K562 (cell line): Measurements from ENCODE around the gene DIP2A. TPM values are rescaled to one million over a fixed set of nuclear protein-coding genes. Genes with fewer than 3 reads are reported as not detected.

Experiments used
- ATAC-seq: fragments of 200-7000 bp; cut with Tn5 transposase; 3 replicates; pipeline ENCODE4 v1.9.1; 2020; ENCODE audit warnings: moderate library complexity
- BruUV-seq: library from RNA; stranded (reverse); fragments of 400-500 nt; replicated peaks from 2 replicates; lab custom pipeline; 2021; lab: Mats Ljungman, UMichigan
- CTCF ChIA-PET: fragments of 300-600 bp; formaldehyde crosslinking; extraction: SDS; loops from one replicate; lab custom pipeline; 2021; ENCODE audit warnings: low intra/inter-chr PET ratio; lab: Yijun Ruan, JAX
- POLR2A ChIA-PET: fragments of 300-600, 350-650 bp; sonication (Branson Sonifier 250); formaldehyde crosslinking; extraction: SDS; loops from one replicate; lab custom pipeline; 2021; ENCODE audit warnings: antibody characterized with exemption, inconsistent platforms; lab: Yijun Ruan, JAX
- DNase-seq, 4 experiments: peaks; one replicate each; pipeline versions ENCODE4 v3.0.0 to v3.0.0-alpha.2; 2011 to 2018; ENCODE audit warnings: low spot score in 3 of 4, mixed read lengths in 3 of 4; ENCODE audit errors: extremely low read depth in 1 of 4
- FAIRE-seq: peaks from 2 replicates; lab custom pipeline; 2011; peaks lifted over from hg19 to GRCh38; lab: Jason Lieb, UNC
- H2AFZ ChIP-seq: 2 replicates; pipeline ENCODE4 v1.6.0; 2011; ENCODE audit warnings: low read depth, low read length, control low read depth, inconsistent platforms
- H3K27ac ChIP-seq: fragments of 200-600 bp; 3 replicates; pipeline ENCODE4 v1.8.0; 2011; ENCODE audit warnings: low read depth, mild to moderate bottlenecking, control low read depth, inconsistent platforms, low read length, moderate library complexity, mixed read lengths; ENCODE audit errors: extremely low read depth
- H3K27me3 ChIP-seq, 2 experiments: fragments of 300-600 bp in 1 of 2; 2 replicates in 1 of 2; 3 replicates in 1 of 2; pipeline versions ENCODE4 v1.6.0 to v1.8.0; 2011; ENCODE audit warnings: inconsistent platforms in 2 of 2, low read length in 2 of 2, mild to moderate bottlenecking in 1 of 2, mixed read lengths in 1 of 2, moderate library complexity in 1 of 2; ENCODE audit not compliant: control insufficient read depth in 2 of 2, insufficient read depth in 2 of 2
- H3K36me3 ChIP-seq: fragments of 300-600 bp; 3 replicates; pipeline ENCODE4 v1.8.0; 2011; ENCODE audit warnings: mild to moderate bottlenecking, low read length, inconsistent platforms; ENCODE audit not compliant: control insufficient read depth, insufficient read depth
- H3K4me1 ChIP-seq, 2 experiments: fragments of 200-600 bp in 1 of 2; replicated peaks in 1 of 2; 2 replicates in 1 of 2; 3 replicates in 1 of 2; pipeline versions ENCODE4 v1.5.1 to v1.8.0; 2011; ENCODE audit warnings: inconsistent platforms in 2 of 2, low read length in 2 of 2, mild to moderate bottlenecking in 1 of 2, mixed read lengths in 1 of 2, moderate library complexity in 1 of 2; ENCODE audit not compliant: control insufficient read depth in 2 of 2, insufficient read depth in 2 of 2
- H3K4me2 ChIP-seq: 2 replicates; pipeline ENCODE4 v1.6.1; 2011; ENCODE audit warnings: low read length, control low read depth, inconsistent platforms, mixed read lengths; ENCODE audit not compliant: insufficient read depth
- H3K4me3 ChIP-seq: fragments of 200-600 bp; sonication (generic), shearing (Covaris generic); 2 replicates; pipeline ENCODE4 v1.5.1; 2016; ENCODE audit warnings: control low read depth, inconsistent platforms
- H3K79me2 ChIP-seq: fragments of 200-600 bp; 3 replicates; pipeline ENCODE4 v1.8.0; 2011; ENCODE audit warnings: low read length, inconsistent platforms; ENCODE audit not compliant: control insufficient read depth, insufficient read depth
- H3K9ac ChIP-seq, 2 experiments: 2 replicates each; pipeline versions ENCODE4 v1.6.0 to v1.6.1; 2011; ENCODE audit warnings: low read depth in 2 of 2, low read length in 2 of 2, control low read depth in 1 of 2, inconsistent platforms in 1 of 2, mild to moderate bottlenecking in 1 of 2, mixed read lengths in 1 of 2; ENCODE audit not compliant: insufficient read depth in 1 of 2
- H3K9me1 ChIP-seq: one replicate; pipeline ENCODE4 v1.6.0; 2011; ENCODE audit warnings: inconsistent platforms, mild to moderate bottlenecking, low read length, moderate library complexity; ENCODE audit not compliant: control insufficient read depth, insufficient read depth
- H3K9me3 ChIP-seq: replicated peaks from 2 replicates; pipeline ENCODE4 v1.5.1; 2011; ENCODE audit warnings: low read depth, low read length, inconsistent platforms; ENCODE audit not compliant: control insufficient read depth, insufficient read depth
- H4K20me1 ChIP-seq: replicated peaks from 2 replicates; pipeline ENCODE4 v1.6.1; 2011; ENCODE audit warnings: low read length, inconsistent platforms, mixed read lengths; ENCODE audit not compliant: control insufficient read depth, insufficient read depth
- DNMT1 ChIP-seq: fragments of 450-650 bp; IDR thresholded peaks from 2 replicates; pipeline ENCODE4 v1.6.1; 2016; ENCODE audit warnings: antibody characterized with exemption, mild to moderate bottlenecking
- SPI1 ChIP-seq: IDR thresholded peaks from 2 replicates; pipeline ENCODE4 v1.6.1; 2011; ENCODE audit warnings: low read depth, low read length, control low read depth, borderline replicate concordance
- WGBS: fragments of 100-300 bp; shearing (Covaris generic); methylation state at CpG from one replicate; pipeline ENCODE4 v1.1.6; 2016; ENCODE audit warnings: low coverage, mixed read lengths; ENCODE audit not compliant: insufficient coverage; ENCODE audit errors: missing lambda C conversion rate; 5-methylcytosine and 5-hydroxymethylcytosine counted together
- in situ Hi-C: fragments of 300-500 bp; cut with MboI; formaldehyde crosslinking; loops from 4 replicates; pipeline ENCODE4 v1.15.0; 2018; ENCODE audit warnings: inconsistent platforms, mixed read lengths
- intact Hi-C: fragments of 100-400 bp; cut with micrococcal nuclease; formaldehyde crosslinking; loops from 2 replicates; pipeline ENCODE4 v1.14.2; 2022
- polyA plus RNA-seq, 8 experiments: library from polyadenylated mRNA; depleted of rRNA in 4 of 8; stranded (reverse) in 5 of 8; unstranded in 3 of 8; fragments of >200 nt; fragmentation: Nextera tagmentation in 2 of 8; fragmentation: Illumina TruSeq in 1 of 8; extraction: Ambion mirVana in 2 of 8; extraction: Trizol in 1 of 8; gene quantifications; 2 replicates each; pipeline versions ENCODE4 v1.2.1 to v1.2.3, GENCODE V29; 2011 to 2014; ENCODE audit warnings: inconsistent platforms in 1 of 8, missing spikeins in 1 of 8
- total RNA-seq, 7 experiments: library from RNA; depleted of rRNA in 6 of 7; stranded (reverse); fragments of >200 nt in 6 of 7; fragmentation: Illumina TruSeq in 2 of 7; extraction: Trizol in 2 of 7; gene quantifications; 2 replicates each; pipeline versions ENCODE4 v1.2.1 to v1.2.3, GENCODE V29; 2011 to 2021; ENCODE audit warnings: low replicate concordance in 1 of 7
- TF ChIP-seq, protein P1 (sequence below): fragments of 250-450 bp; sonication (Bioruptor Pico); IDR thresholded peaks from 2 replicates; pipeline ENCODE4 v1.8.0; 2022; ENCODE audit warnings: moderate library complexity, mild to moderate bottlenecking, inconsistent platforms
- TF ChIP-seq, protein P2 (sequence below): sonication (generic); formaldehyde crosslinking; IDR thresholded peaks from 2 replicates; pipeline ENCODE4 v1.5.0; 2020; ENCODE audit warnings: missing genetic modification reagents

Gene DIP2A
- total and polyA plus RNA-seq, 9 of the 15 experiments (the other 6 are each of a cell fraction or from before 2014, with no cell fraction given) = 4.3 to 34.5 (median 20.3) TPM

DNA sequence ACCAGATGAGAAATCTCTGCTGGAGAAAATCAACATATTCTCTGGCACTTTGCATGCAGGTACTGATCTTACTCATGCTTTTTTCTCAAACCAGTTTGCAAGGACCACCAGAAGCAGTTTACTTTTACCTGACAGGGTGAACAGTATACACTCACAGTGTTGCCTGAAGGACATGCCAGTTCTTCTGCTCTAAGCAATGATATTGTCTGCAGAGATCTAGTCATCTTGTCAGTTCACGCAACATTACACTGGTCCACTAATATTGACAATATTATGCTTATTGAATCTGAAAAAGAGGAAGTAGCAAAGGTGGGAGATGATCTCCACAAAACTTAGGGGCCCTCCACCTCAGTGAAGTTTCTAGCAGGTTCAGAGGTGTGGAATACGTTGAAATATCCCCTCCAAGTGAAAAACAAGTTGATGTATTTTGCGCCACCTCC, 150.0 kb downstream of the DIP2A start:
- peak in 1 of 4 experiments; percentile 2 for DNase-seq
- Histone ChIP-seq H3K4me1 (peaks cover 0 to 3% of the 10 kb centered on the region in 2 experiments; a peak in 1 of 5 replicates), H3K9ac (no peak overlapping the region), H3K4me2 (no peak overlapping the region), H3K79me2 (no peaks in the 10 kb centered on the region), H4K20me1 (no peaks in the 10 kb centered on the region), H3K9me1 (no peaks in the 10 kb centered on the region), H3K9me3 (no peaks in the 10 kb centered on the region; the same call in 1 of the 2 replicates), H3K27ac (no peak overlapping the region), H3K36me3 (no peaks in the 10 kb centered on the region), H2AFZ (no peak overlapping the region), H3K4me3 (no peak overlapping the region), H3K27me3 (peaks cover 44 to 47% of the 10 kb centered on the region in 2 experiments)
- no peak for ATAC-seq
- TF ChIP-seq, protein P1, sequence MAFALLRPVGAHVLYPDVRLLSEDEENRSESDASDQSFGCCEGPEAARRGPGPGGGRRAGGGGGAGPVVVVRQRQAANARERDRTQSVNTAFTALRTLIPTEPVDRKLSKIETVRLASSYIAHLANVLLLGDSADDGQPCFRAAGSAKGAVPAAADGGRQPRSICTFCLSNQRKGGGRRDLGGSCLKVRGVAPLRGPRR (CRISPR knock-in tag) = no peak
- TF ChIP-seq SPI1 (peak; percentile 70), DNMT1 (no peak)
- TF ChIP-seq, protein P2, sequence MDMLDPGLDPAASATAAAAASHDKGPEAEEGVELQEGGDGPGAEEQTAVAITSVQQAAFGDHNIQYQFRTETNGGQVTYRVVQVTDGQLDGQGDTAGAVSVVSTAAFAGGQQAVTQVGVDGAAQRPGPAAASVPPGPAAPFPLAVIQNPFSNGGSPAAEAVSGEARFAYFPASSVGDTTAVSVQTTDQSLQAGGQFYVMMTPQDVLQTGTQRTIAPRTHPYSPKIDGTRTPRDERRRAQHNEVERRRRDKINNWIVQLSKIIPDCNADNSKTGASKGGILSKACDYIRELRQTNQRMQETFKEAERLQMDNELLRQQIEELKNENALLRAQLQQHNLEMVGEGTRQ = no peak
- intact Hi-C loops = no loop called here
- ChIA-PET CTCF (no interaction called here), POLR2A (interaction anchor here (0.6 to 1.1 kb wide), 4 partner anchors 9 to 137 kb away, joined by 3 to 4 read pairs (median 4); no protein-coding TSS in a partner anchor)
- in situ Hi-C loops = no loop called here
- FAIRE-seq = no peak
- no TSS peak for BruUV-seq
- WGBS = 2% methylated on average over 3 of the region's 3 CpGs
